CD4-positive, alpha-beta T cell treated with Interleukin-6 at 100 ng/mL for 8 hours (primary cell): ENCODE results near the gene NFYC.

Experiments used
- DNase-seq: peaks from one replicate; pipeline ENCODE4 v3.0.0-alpha.2; 2020; ENCODE audit warnings: mixed read lengths, low spot score

The NFYC gene

DNA sequence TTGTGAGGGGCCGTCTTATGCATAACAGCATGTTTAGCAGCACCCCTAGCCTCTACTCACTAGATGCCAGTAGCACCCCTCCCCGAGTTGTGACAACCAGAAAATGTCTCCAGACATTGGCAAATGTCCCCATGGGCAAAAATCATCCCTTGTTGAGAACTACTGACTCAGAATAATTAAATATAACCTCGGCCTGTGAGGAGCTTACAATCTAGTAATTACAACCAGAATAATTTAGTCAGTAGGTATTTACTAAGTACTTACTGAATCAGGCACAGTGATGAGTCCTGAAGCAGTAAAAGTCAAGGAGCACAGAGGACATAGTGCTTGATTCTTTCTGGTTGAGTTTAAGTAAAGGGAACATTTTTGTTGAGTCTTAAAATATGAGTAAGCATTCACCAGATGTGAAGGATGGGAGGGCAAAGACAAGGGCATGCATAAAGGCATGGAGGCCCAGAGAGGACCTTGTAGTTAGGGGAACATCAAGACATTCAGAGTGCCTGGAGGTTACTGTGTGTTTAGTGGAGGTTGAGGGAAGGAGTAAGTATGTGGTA lies 48.0 kb downstream of the NFYC start:
- DNase-seq = no peak

DNA sequence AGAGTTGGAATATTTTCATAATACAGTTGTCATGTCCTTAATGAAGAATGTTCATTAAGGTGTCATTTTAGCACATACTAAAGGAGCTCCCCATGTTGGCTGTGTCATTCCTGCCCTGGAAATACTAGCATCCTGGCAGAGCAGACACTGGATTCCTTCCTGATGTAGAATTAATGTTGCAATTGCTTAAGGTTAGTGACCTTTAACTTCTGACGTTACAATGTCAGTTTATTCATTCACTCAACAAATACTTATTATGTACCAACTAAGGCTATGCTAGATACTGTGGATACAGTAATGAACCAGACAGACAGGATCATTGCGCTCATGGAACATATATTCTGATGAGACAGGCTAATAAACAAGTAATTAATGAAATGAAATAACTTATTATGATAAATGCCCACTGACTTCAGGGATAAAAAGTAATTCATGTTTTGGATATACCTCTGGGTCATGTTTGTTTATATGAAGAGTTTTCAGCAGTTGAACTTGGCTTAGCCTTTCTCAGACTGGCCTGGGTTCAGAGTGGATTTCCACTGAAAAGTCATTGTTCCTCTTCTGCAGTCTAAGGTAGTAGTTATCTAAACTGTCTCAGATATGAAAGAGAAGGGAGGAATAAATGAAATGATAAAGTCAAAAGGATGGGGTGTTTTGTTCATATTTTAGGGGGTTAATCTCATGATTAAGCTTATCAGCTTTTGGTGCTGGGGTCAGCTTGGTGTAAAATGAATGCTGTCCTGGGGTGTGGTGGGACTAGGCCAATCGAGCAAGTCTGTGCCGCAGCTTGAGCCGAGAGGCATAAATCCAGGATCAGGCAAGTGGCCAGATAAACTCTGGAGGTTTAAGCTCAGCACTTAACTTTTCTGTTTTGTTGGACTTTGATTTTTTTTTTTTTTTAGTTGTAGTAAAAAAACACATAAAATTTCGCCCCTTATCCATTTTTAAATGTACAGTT lies 48.8 kb downstream of the NFYC start:
- DNase-seq = no peak

DNA sequence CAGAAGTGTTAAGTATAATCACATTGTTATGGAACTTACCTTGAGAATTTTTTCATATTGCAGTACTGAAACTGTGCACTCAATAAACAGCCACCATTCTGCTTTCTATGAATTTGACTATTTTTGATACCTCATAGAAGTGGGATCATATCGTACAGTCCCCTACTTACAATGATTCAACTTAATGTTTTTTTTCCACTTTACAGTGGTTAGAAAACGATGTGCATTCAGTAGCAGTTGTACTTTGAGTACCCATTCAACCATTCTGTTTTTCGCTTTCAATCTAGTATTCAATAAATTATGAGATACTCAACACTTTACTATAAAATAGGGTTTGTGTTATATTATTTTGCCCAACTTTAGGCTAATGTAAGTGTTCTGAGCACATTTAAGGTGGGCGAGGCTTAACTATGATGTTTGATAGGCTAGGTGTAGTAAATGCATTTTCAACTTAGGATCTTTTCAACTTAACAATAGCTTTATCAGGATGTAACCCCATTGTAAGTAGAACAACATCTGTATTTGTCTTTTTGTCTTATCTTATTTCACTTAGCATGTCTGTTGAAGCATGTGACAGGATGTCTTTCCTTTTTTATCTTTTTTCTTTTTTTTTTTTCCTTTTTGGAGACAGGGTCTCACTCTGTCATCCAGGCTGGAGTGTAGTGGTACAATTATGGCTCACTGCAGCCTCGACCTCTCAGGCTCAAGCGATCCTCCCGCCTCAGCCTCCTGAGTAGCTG lies 49.7 kb downstream of the NFYC start:
- DNase-seq = no peak

DNA sequence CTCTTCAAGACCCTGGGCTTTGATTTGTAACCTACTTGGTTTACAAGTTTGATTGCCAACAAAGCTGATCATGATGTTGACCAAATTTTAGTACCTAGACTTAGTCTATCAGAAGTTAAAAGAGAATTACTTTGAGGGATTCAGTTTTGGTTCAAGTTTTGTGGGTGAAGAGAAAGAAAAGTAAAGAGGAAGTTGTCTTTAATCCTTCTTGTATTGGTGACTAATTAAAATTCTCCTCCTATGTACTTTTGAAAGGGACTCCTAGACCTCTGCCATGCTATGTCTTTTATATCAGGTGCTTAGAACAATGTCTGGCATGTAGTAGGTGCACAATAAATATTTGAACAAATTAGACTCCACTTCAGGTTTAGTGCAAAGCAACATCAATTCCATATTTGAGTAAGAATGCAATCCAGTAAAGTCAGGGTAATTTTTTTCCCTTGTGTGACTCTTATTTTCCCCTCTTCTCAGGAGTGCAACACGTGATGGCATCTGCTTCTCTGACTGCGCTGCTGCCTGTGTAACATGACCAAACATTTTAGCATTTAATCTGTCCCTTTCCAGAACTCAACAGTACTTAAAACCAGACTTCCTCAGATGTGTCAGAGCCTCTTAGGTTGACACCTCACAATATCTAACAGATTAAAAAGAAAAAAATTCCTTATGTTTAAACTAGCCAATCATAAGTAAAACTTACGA lies 51.0 kb downstream of the NFYC start:
- DNase-seq = no peak

DNA sequence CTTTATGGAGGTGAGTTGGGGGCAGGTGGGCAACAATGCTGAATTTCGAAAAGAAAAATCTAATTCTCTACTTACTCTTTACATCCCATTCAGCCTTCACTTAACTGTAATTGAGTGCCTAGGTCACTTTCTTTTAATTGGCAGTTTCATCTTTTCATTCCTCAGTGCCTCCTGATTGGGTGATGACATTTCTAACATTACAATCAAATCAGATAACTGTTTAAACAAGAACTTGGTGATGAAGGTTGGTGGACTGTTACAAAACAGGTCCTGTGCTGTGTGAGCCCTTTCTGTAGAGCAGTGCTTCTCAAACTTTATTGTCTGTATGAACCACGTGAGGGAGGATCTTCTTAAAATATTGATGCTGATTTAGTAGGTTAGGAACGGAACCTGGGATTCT lies 51.9 kb downstream of the NFYC start:
- DNase-seq = no peak

DNA sequence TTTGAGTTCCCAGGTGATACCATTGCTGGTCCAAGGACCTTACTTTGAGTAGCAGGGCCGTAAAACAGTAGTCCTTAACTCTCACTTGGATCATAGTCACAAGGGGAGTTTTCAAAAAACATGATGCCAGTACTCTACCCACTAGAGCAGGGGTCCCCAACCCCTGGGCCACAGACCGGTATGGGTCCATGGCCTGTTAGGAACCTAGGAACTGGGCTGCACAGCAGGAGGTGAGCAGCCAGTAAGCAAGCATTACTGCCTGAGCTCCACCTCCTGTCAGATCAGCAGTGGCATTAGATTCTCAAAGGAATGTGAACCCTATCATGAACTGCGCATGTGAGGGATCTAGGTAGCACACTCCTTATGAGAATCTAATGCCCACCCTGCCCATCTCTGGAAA lies 52.4 kb downstream of the NFYC start:
- no peak for DNase-seq

DNA sequence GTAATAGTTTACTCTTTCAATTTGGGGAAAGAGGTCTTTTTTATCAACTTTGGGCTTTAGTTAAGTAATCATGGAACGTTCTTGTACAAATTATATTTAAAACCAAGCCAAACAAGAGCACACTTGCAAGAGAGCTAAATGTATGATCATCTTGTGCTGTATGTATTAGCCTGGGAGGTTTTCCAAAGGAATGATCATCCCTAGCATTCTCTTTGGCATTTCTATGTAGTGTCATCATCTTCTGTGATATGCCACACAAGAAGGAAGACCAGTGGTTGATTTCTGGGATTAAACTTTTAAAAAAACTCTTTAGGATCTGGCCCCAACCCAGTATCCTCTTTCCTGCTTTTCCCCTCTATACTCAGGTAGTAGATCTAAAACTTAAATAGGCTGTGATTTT lies 53.7 kb downstream of the NFYC start:
- DNase-seq = no peak

DNA sequence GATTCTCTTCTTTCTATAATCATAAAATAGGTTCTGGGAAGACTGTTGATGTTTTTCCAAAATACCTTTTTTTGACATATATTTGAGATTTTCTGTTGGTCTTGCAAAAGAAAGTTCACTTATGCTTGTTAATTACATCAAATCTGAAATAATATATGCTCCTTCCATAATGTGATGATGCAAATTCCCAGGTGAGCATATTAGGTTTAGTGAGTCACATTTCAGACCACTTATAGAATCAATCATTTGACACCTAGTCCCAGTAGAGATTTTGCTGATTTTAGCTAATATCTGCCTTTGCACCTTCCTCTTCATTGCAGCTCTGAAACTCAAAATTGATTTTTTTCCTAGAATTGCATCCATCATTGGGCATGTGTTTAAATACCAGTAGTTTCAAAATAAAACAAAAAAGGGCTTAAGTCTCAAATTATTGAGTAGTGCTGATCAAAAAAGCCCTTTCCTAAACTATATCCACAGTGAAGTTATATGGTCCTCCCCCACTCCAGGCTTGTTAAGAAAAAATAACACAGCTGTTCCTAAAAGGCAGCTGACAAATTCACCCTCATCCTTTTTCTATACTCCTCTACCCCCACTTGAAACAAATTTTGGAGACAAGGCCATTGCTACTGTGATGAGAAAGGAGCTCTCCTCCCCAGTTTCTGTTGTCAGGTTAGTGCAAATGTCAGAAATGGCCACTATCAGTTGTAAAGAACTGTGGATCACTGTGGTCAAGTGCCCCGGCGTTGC lies 55.0 kb downstream of the NFYC start:
- no peak for DNase-seq

DNA sequence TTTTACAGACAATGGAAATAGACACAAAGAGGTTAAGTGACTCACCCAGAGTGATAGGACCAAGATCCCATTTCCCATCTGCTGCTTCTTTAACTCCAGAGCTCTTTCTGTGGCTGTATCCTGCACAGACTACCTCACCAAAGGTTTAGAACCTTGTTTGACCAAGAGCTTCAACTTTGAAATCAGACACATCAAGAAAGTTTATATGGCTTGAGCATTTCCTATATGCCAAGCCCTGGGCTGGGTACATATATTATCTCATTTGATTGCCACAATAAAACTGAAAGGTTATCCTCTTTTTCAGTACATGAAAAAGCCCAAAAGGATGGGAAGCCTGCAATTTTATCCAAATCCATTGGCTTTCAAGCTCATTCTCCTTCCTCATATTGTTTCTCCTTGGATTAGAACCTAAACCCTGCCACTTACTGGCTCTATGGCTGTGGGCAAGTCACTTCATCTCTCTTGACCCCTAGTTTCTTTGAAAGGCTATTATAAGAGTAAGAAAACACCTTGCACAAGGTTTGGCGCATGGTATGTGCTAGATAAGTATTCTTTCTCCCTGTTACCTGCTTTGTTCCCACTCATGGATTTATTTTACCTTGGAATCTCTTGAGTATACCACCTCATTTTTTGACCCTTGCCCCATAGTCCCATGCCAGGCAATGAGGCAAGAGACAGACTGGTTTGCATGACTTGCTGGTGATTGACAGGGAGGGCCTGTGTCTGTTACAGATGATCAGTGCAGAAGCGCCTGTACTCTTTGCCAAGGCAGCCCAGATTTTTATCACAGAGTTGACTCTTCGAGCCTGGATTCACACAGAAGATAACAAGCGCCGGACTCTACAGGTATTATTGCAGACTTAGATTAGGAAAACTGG lies 57.6 kb downstream of the NFYC start:
- DNase-seq = no peak

DNA sequence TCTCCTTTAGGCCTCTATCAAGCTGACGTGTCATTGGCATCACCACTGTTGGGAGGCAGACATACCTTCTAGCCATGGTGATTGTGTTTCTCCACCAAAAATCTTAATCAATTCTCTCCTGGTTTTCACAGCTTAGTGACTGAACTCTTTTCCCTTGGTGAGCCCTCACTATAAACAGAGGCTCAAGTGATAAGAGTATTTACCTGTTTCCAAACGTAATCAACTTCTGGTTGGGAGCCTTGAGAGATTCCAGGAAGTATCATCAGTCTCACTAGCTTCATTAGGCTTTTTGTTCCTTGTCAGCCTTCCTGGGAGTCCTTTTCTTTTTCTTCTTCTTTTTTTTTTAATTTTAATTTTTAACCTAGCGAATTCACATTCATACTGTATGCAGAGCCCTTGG lies 58.3 kb downstream of the NFYC start:
- DNase-seq = no peak

DNA sequence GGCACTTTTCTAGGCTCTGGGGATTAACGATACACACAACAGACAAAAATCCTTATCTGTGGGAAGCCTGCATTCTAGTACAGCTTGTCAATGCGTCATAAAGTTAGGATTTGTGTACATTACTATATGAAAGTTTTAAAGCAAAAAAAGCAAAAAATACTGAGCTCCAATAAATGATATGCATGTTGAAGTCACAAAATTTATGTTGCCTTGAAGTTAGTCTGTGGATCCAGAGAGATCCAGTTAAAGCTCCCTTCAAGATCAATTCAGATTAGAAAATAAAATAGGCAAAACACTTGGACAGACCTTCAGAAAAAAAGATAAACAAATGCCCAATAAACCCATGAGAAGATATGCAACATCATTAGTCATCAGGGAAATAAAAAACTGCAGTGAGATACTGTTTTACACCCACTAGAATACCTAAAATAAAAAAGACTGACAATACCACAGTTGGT lies 59.0 kb downstream of the NFYC start:
- DNase-seq = no peak

DNA sequence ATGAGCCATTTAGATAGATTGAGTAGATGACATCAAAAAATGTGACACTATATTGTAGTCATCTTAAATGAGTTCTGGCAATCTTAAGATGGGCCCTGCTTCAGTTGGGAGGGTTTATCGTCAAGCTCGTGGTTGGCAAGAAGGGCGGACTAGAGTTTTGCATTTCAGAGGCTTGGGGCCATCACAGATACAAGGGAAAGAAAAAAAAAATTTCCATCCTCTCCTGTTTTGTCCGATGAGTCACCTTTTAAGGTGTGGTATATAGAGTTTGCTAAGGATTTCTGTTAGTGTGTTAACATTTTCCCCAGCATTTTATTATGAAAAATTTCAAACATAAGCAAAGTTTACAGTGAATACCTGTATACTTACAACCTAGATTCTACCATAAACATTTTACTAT lies 60.3 kb downstream of the NFYC start:
- no peak for DNase-seq

DNA sequence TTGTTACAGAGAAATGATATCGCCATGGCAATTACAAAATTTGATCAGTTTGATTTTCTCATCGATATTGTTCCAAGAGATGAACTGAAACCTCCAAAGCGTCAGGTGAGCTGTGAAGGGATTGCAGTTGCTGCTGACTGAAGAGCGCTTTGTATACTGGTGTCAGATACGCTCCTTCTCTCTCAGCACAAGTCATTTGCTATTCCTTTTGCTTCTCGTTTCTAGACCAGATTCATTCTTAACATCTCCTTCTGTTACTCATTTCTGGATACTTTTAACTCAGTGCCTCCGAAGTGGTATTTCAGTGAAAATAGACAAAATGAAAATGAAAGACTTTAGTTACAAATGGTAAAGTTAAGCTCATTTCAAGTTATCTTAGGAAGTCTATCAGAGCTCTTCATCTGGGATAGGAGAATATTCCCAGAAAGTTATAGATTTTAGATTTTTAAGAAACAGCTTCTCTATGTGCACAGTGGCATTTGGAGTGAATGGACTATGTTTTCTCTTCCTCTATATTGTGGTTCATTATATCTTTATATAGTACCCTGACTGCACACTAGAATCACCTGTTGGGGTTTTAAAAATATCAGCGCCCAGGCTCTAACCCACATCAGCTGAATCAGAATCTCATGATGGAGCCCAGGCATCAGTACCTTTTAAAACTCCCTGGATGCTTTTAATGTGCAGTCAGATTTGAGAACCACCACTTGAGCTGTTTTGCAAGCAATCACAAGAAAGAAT lies 61.8 kb downstream of the NFYC start:
- DNase-seq = no peak

DNA sequence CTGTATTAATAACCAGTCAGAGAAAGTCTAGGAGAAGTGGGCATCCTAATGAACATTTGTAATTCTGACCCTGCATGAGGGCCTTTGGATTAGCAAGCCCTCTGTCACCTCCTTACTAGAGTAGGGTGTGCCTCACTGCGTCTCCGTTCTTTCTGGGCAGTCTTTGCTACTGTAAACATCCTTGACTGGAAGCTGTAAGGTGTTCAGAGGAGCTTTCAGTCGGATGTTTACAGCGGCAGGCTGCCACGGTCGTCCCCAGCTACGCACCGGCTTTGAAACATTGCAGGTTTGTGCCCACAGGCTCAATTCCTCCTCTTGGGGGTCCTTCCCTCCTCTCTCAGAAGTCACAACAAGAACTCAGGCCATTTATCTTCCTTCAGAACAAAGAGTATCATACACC lies 62.7 kb downstream of the NFYC start:
- no peak for DNase-seq

DNA sequence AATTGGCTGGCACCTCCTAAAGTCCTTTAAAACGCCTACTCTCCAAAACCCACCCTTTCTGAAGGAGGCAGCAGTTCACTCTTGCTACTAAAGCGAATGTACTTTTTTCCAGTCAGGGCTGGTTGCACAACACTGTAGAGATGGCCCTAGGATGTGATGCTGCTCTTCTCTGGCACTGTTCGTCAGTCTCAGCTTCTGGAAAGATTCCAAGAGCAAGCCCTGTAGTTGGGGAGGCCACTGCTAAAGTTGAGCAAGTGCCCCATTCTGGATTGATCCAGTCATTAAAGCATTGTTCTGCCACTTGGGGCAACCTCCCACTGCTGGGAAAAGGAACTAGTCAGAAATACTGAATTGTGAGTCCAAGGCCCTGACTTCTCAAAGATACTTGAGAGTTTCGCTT lies 63.6 kb downstream of the NFYC start:
- no peak for DNase-seq

DNA sequence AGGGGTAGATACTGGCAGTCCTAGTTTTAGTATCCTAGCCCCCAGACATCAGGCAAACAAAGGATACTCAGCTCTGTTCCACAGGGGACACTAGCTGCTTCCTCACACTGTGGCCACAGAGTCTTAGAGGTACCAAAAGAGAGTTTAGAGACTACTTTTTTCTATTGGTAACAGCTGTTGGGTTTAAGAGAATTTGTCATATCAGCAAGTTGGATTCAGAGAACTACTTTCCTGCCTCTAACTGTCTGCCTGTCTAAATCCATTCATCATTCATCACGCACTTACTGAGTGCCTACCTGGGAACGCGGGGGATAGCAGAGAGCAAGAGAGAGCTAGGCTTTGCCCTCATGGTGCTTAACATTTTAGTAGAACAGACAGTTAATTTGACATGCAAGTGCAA lies 65.0 kb downstream of the NFYC start:
- DNase-seq = no peak

DNA sequence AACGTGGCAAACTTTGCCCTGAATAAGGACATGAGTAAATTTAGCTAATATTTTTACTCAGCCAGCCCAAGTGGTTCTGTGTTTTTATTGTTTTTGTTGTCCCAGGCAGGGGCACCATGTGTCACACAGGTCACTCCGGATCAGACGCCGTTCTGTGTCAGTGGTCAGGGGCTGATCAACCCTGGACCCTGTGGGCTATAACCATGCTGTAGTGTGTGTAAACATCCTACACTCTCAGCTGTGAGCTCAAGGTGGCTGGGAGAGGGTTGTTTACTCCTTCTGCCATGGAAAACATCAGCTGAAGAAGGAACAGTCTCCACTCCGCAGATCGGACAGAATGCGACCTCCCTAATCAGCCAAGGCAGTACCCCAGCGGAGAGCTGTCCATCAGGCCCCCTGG lies 65.6 kb downstream of the NFYC start:
- DNase-seq = no peak

DNA sequence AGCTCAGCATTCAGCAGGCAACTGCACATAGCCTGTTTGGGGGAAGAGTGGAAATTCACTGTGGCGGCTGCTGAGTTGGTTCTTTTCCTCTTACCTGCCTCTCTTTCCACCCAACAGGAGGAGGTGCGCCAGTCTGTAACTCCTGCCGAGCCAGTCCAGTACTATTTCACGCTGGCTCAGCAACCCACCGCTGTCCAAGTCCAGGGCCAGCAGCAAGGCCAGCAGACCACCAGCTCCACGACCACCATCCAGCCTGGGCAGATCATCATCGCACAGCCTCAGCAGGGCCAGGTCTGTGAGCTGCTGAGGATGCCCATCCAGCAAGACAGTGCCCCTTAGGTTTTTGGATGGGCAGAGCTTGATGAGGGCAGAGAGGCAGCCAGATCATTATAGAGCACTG lies 66.5 kb downstream of the NFYC start:
- no peak for DNase-seq

DNA sequence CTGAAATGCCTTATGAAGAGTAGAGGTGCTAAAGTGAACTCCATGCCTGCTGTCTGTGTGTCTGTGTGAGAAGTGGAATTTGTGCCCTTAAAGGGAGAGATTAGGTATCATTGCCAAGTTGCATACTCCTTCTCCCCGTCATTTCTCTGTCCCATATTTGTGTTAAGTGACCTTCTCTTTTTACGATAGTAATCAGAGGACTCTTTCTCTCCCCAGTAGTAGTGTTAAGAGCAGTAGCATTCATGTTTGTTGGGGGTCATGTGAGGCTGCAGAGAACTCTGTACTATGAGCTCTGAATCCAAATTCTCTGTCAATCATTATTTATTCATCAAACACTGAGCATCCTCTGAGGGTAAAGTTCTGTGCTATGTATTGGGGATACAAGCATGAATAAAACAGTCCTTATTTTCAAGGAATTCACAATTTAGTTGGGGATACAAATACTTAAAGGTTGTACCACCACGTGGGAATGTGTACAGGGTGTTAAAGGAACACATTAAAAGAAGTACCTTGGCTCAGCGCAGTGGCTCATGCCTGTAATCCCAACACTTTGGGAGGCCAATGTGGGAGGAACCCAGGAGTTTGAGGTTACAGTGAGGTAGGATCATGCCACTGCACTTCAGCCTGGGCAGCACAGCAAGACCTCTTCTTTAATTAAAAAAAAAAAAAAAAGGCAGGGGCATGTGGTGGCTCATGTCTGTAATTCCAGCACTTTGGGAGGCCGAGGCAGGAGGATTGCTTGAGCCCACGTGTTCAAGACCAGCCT lies 67.3 kb downstream of the NFYC start:
- no peak for DNase-seq
